GM19395 (cell line): ENCODE data around the gene KLF16.
A peak's percentile ranks its signal among the peaks of the same experiment; 100 is the strongest.
"Not testable (repeated sequence)": the region's sequence is repeated elsewhere in the genome, so short reads cannot be mapped to it uniquely, and the experiment has no call there.

Experiments used
- ATAC-seq: cut with Tn5 transposase; IDR thresholded peaks from one replicate; pipeline ENCODE4 v1.9.1; 2021; ENCODE audit warnings: mild to moderate bottlenecking, moderate library complexity; ENCODE audit not compliant: unreplicated experiment

The KLF16 gene

GRCh38 chr19:1863328-1863637 is at the start of gene KLF16:
Gene KLF16, minus strand, starts transcription at chr19:1863579. Its CDS starts 82 bp downstream, at chr19:1863497.
- ATAC-seq, result no peak

- ATAC-seq, result no peak
These were observed 49.6 kb upstream of the KLF16 start for GRCh38 chr19:1912760-1913505.

GRCh38 chr19:1911995-1912394 is 48.6 kb upstream of the KLF16 start:
- ATAC-seq, result no peak

GRCh38 chr19:1911098-1911497 is 47.7 kb upstream of the KLF16 start:
- ATAC-seq, result no peak

GRCh38 chr19:1910177-1910576 is 46.8 kb upstream of the KLF16 start:
- no peak for ATAC-seq

- ATAC-seq, result no peak
These were observed 46.3 kb upstream of the KLF16 start for GRCh38 chr19:1909761-1910080.

GRCh38 chr19:1908364-1908678 is 44.9 kb upstream of the KLF16 start:
- ATAC-seq, result no peak

- no peak for ATAC-seq
These were observed 44.4 kb upstream of the KLF16 start for GRCh38 chr19:1907563-1908363.

- no peak for ATAC-seq
These were observed 43.7 kb upstream of the KLF16 start for GRCh38 chr19:1906985-1907562.

- ATAC-seq, result no peak
These were observed 42.5 kb upstream of the KLF16 start for GRCh38 chr19:1905863-1906375.

GRCh38 chr19:1905110-1905862 is 41.9 kb upstream of the KLF16 start, which contains the start of the genes ADAT3 and SCAMP4:
Gene ADAT3, plus strand, starts transcription at chr19:1905399. Its CDS starts 6,649 bp downstream, at chr19:1912048.
Gene SCAMP4, plus strand, starts transcription at chr19:1905399. Its CDS starts 9,621 bp downstream, at chr19:1915020.
- peak; percentile 72 for ATAC-seq

GRCh38 chr19:1904860-1905109 is 41.4 kb upstream of the KLF16 start:
- peak; percentile 21 for ATAC-seq

GRCh38 chr19:1902923-1903322 is 39.5 kb upstream of the KLF16 start:
- no peak for ATAC-seq

GRCh38 chr19:1901940-1902404 is 38.6 kb upstream of the KLF16 start:
- ATAC-seq, result no peak

GRCh38 chr19:1896508-1896907 is 33.1 kb upstream of the KLF16 start:
- no peak for ATAC-seq

GRCh38 chr19:1893791-1894190 is 30.4 kb upstream of the KLF16 start:
- ATAC-seq, result no peak

- ATAC-seq, result no peak
These were observed 26.5 kb upstream of the KLF16 start for GRCh38 chr19:1889907-1890306.

GRCh38 chr19:1888385-1888784 is 25.0 kb upstream of the KLF16 start:
- ATAC-seq, result no peak

- ATAC-seq, result not testable (repeated sequence)
These were observed 23.0 kb upstream of the KLF16 start for GRCh38 chr19:1886360-1886759.

GRCh38 chr19:1885398-1886119 is 22.2 kb upstream of the KLF16 start, which contains the start of gene ABHD17A:
Gene ABHD17A, minus strand, starts transcription at chr19:1885496. Its CDS starts 3,930 bp downstream, at chr19:1881566.
- ATAC-seq, result peak; percentile 70
